Measurements from ENCODE around the gene BAZ2A.

GRCh38 chr12:56571121-56571520 lies 59.0 kb downstream of the BAZ2A start:
- TF ChIP-seq TAF1 (IDR thresholded peaks at IDR 0.05; ENCODE audit: low read depth) (no peak), YY1 (IDR thresholded peaks at IDR 0.05; ENCODE audit: low read depth) (no peak), FOXM1 (IDR thresholded peaks at IDR 0.05; ENCODE audit: borderline replicate concordance, low read depth) (no peak), REST (IDR thresholded peaks at IDR 0.05; ENCODE audit: low read depth) (no peak), ZBTB7A (IDR thresholded peaks at IDR 0.05; ENCODE audit: low read depth) (no peak; the same call in 1 of the 2 replicates), TCF12 (IDR thresholded peaks at IDR 0.05; ENCODE audit: low read depth) (no peak), CREB1 (IDR thresholded peaks at IDR 0.05; ENCODE audit: low read depth) (no peak), CEBPB (IDR thresholded peaks at IDR 0.05) (no peak), EP300 (IDR thresholded peaks at IDR 0.05; ENCODE audit: borderline replicate concordance) (no peak), NFIC (IDR thresholded peaks at IDR 0.05) (no peak), MAX (IDR thresholded peaks at IDR 0.05) (no peak), RAD21 (IDR thresholded peaks at IDR 0.05; ENCODE audit: low read depth) (no peak), EGR1 (IDR thresholded peaks at IDR 0.05) (no peak), USF1 (IDR thresholded peaks at IDR 0.05) (no peak)

Data from Ishikawa (cell line).